ENCODE data around the gene SMIM5.

SMIM5 gene

GRCh38 chr17:75642182-75642783 is 9.0 kb downstream of the SMIM5 start:
- DNase-seq, result no peak

- DNase-seq, result no peak
These were observed 9.8 kb downstream of the SMIM5 start for GRCh38 chr17:75642784-75643642.

- DNase-seq, result no peak
These were observed 10.4 kb downstream of the SMIM5 start for GRCh38 chr17:75643643-75644017.

GRCh38 chr17:75645501-75645888 is 12.3 kb downstream of the SMIM5 start:
- DNase-seq, result no peak

- no peak for DNase-seq
These were observed 12.8 kb downstream of the SMIM5 start for GRCh38 chr17:75645889-75646637.

GRCh38 chr17:75646638-75646992 is 13.4 kb downstream of the SMIM5 start:
- no peak for DNase-seq

GRCh38 chr17:75647061-75647460 is 13.8 kb downstream of the SMIM5 start:
- no peak for DNase-seq

- no peak for DNase-seq
These were observed 14.7 kb downstream of the SMIM5 start for GRCh38 chr17:75647921-75648320.

GRCh38 chr17:75649687-75650086 is 16.5 kb downstream of the SMIM5 start:
- no peak for DNase-seq

- DNase-seq, result no peak
These were observed 17.6 kb downstream of the SMIM5 start for GRCh38 chr17:75650874-75651273.

- no peak for DNase-seq
These were observed 19.1 kb downstream of the SMIM5 start for GRCh38 chr17:75652341-75652740.

GRCh38 chr17:75652934-75653549 is 19.8 kb downstream of the SMIM5 start:
- DNase-seq, result no peak

- DNase-seq, result no peak
These were observed 20.9 kb downstream of the SMIM5 start for GRCh38 chr17:75654176-75654575.

GRCh38 chr17:75658237-75658636 is 25.0 kb downstream of the SMIM5 start:
- DNase-seq, result no peak

- no peak for DNase-seq
These were observed 28.3 kb downstream of the SMIM5 start for GRCh38 chr17:75661531-75661930.

GRCh38 chr17:75662511-75662910 is 29.3 kb downstream of the SMIM5 start:
- DNase-seq, result no peak

- no peak for DNase-seq
These were observed 30.9 kb downstream of the SMIM5 start for GRCh38 chr17:75664099-75664549.

GRCh38 chr17:75665981-75666380 is 32.7 kb downstream of the SMIM5 start:
- no peak for DNase-seq

- peak; percentile 88 for DNase-seq
These were observed 33.9 kb downstream of the SMIM5 start, which contains the start of the genes RECQL5 and SAP30BP for GRCh38 chr17:75666959-75667790. RECQL5 (minus strand) TSS chr17:75667154; CDS start chr17:75666557, 597 bp downstream. SAP30BP (plus strand) TSS chr17:75667338; CDS start chr17:75667373, 35 bp downstream.

GRCh38 chr17:75667825-75668224 is 34.6 kb downstream of the SMIM5 start:
- DNase-seq, result no peak

- DNase-seq, result no peak
These were observed 35.3 kb downstream of the SMIM5 start for GRCh38 chr17:75668489-75668888.

- DNase-seq, result no peak
These were observed 37.6 kb downstream of the SMIM5 start for GRCh38 chr17:75670868-75671267.
